ENCODE measurements around the gene GLIS1. TPM values are rescaled to one million over a fixed set of nuclear protein-coding genes. Genes with fewer than 3 reads are reported as not detected.

The GLIS1 gene
- total RNA-seq, 1 experiment from 2014 or later = 0.71 TPM

DNA sequence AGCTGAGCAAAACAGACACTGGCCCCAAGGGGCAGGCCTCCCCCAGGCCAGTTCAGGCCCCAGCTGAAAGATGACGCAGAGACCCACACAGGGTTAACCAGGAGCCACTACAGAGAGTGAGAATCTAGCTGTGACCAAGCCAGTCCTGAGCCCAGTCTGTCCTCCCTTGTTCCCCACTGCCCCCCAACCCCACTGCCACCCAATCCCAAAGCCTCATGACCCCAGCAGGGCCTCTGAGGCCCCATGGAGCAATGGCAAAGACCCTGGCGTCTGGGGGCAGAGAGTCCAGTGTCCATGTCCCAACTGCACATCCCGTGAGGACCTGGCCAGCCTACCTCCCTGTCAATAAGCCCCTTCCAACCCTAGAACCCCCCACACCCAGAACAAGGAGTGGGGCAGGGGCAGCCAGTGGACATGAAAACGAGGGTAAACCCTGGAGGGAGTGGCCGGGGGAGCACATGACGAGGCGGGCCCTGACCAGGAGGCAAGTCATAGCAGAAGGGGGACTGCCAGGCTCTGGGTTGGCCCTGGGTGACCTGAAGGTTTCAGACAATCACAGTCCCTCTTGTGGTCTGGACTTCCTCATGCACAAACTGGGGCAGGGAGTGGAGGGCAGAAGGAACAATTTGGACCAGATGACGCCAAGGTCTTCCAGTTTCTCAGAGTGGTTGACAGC is 100.5 kb downstream of the GLIS1 start:
- no peak for DNase-seq (ENCODE audit: low read depth)

DNA sequence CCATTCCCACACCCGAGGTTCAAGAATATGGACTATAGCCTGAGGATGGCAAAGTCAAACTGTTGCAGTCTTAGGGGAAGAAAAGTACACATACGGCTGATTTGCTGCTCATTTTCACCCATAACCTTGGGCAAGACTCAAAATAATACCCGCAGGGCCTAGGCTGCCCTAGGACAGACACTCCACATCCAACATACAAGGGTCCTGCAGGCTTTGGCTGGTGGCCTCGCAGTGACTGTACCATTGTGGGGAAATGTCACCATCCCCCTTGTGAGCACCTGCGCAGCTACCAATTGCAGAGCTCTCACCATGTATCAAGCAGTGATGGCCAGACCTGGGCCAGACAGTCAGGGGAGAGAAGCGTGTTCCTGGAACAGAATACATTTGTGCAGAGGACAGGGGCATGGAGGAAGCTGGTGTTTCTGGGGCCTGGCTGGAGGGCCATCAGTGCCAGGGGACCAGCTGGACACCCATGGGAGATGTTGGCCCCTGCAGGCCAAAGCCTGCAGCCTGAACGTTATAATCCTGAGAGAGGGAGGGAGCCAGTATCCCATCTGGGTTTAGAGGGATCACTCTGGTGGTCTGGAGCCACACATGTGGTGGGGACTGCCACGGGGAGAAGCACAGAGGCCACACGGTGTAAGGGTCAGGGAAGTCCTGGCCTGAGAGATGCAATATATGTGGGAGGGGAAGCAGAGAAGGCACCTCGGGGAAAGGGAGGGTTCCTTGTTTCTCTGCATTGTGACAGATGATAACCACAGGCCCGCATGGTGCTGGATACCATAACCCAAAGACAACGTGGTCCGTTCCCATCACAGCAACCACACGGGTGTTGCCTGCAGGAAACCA is 101.2 kb downstream of the GLIS1 start:
- DNase-seq (ENCODE audit: low read depth) = no peak

DNA sequence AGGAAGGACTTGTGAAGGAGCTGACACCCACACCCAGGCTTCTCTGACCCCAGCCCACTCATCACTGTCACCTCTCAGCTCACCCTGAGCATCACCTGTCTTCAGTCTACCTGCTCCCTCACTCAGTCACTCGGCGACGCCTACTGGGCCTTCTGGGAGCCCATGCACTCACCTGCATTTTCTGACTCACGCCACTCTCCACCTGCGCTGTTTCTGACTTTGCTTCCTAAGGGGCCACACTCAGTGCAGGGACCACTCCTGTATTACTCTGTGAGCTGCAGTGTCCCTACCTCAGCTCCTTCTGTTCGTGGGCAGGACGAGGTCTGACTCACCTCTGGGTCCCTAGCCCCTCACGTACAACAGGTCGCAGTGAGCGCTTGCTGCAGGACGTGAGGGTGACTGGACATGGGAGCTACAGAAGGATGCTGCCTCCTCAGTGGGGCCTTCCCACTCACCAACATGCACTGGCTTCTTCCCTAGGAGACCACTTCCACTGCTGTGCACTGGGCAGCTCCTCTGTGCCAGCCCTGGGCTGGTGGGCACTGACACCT is 102.3 kb downstream of the GLIS1 start:
- no peak for DNase-seq (ENCODE audit: low read depth)

DNA sequence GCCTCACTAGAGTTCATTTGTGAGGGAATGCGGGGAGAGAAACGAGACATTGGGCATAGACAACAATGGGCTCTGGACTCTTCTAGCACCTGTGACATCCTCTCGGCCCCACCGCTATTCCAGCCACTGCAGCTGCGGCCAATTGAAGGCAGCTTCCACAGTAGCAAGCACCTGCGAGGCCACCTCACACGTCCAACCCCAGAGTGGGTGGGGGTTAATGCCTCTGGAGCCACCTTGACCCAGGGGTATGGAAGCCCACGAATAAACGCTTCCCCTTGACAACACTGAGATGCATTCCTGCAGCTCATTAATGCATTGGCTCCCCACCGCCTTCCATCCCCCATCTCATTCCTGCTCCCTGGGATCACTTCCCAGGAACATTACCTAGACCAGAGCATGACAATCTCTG is 104.4 kb downstream of the GLIS1 start:
- no peak for DNase-seq (ENCODE audit: low read depth)

DNA sequence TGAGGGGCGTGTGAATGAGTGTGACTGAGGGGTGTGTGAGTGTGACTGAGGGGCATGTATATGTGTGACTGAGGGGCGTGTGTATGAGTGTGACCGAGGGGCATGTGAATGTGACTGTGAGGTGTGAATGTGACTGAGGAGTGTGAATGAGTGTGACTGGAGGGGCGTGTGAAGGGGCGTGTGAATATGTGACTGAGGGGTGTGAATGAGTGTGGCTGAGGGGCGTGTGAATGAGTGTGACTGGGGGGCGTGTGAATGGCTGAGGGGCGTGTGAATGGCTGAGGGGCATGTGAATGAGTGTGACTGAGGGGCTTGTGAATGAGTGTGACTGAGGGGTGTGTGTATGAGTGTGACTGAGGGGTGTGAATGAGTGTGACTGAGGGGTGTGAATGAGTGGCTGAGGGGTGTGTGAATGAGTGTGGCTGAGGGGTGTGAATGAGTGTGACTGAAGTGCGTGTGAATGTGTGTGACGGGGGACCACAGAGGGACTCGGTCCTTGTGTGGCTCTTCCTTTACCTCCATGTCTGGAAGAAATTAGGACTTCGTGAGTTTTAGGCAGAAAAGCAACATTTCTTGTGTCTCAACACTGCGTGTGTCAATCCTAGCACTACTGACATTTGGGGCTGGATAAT is 105.8 kb downstream of the GLIS1 start:
- DNase-seq (ENCODE audit: low read depth) = no peak

DNA sequence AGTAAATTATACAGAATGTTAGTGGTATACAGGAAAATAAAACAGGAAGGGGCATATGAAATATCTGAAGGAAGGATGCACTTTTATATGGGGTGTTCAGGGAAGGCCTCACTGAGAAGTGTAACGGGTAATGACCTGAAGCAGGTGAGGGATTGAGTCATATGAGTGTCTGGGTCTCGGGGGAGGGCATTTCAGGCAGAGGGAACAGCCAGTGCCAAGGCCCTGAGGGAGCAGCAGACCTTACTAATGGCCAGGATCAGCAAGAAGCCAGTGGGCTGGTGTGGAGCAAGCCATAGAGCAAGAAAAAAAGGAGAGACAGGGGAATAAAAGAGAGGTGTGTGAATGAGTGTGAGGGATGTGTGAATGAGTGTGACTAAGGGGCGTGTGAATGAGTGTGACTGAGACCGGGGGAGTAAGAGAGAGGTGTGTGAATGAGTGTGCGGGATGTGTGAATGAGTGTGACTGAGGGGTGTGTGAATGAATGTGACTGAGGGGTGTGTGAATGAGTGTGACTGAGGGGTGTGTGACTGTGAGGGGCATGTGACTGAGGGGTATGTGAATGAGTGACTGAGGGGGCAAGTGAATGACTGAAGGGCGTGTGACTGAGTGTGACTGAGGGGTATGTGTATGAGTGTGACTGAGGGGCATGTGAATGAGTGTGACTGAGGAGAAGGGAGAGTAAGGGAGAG is 107.2 kb downstream of the GLIS1 start:
- no peak for DNase-seq (ENCODE audit: low read depth)

DNA sequence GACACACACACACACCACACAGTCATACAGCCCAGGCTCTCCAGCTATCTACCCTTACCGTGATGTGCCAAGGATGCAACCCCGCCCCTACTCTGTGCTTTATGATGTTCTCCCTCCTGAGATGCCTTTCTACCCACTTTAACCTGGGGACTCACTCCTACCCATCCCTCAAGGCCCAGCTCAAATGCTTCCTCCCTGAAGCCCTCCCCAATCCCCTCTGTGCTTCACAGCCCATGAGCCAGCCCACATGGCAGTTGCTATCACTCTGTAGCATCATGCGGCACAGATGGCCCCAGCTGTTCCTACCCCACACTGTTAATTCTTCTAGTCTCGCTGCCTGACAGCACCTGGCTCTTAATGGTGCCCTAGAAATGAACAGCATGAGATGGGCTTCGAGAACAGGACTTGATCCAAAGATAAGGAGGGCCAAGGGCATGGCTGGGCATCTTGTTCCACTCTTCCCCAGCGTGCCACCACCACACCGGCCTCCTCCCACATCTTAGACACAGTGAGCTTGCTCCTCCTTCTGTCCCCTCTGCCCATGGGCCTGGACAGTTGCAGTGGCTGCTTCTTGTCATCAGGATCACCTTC is 109.8 kb downstream of the GLIS1 start:
- DNase-seq (ENCODE audit: low read depth) = no peak

DNA sequence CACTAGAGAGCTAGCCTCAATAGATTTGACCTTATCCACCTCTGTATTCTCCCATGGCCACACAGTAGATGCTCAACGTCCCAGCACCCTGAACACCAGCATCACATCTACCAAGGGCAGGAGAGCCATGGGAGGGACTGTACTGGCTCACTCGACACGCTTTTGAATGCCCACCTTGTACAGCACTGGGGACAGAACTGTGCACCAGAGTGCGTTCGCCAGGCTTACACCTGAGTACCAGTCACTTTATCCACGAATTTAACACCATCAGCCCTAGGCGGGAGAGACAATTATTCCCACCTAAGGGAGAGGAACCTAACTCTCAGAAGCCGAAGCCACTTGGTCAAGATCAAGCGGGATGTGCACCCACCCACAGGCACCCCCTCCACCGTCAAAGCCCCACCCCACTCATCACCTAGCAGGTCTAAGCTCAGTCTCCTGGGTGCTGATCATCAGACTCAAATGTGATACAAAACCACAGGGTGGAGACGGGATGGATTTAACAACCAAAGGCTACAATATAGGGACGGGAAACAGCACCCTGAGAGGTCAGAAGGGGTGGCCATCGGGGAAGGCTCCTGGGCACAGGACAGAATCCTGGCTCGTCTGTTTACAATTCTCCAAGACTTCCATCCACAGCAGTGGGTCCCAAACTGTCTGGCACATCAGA is 110.5 kb downstream of the GLIS1 start:
- no peak for DNase-seq (ENCODE audit: low read depth)

DNA sequence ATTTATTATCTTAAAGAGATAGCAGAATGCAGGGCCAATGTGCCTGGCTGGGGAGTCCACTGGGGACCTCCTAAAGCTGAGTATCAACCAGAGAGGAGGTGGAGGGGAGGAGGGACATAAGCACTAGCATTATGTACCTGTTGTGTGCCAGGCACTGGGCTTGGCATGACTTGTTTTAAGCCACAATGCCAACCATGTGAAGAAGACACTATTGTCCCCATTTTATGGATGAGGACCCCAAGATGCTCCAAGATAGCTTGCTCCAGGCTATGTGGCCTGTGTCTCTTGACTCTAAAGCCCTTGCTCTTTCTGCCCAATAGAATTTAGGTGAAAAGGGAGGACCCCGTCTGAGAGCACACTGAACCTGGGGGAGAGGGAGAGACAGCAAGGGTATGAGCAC is 111.3 kb downstream of the GLIS1 start:
- no peak for DNase-seq (ENCODE audit: low read depth)

DNA sequence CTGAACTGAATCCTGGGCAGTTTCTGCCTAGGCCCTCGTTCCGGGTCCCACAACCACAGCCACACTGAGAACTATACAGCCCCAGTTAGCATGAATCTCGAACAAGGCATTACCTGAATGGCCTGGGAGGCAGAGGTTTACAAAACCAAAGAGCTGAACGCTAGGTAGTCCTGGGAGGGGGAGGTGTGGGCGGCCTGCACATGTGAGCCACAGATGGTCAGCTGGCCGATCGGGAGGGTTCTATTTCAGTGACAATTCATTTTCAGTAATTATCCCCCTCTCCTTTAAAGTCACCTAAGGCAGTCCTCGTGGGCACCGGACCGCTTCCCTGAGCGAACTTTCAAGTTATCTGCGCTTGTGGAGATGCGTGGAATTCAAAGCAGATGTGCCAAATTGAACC is 111.9 kb downstream of the GLIS1 start:
- no peak for DNase-seq (ENCODE audit: low read depth)

DNA sequence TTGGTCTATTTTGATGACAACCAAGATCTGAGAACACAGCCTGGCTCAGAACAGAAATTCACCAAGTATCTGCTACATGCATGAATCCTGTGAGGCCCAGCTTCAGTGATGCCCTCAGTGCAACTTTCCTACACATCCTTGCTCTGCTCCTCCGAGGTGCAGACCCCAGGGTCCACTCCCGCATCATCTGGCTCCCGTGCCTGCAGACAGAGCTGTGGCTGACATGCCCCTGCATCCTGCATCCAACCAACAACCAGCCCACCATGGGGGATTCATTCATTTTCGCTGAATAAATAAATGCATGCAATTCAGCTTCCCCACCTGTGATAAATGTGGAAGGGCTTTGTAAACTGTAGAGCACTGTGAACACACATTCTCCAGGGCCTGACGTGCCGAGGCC is 112.3 kb downstream of the GLIS1 start:
- DNase-seq (ENCODE audit: low read depth) = no peak

DNA sequence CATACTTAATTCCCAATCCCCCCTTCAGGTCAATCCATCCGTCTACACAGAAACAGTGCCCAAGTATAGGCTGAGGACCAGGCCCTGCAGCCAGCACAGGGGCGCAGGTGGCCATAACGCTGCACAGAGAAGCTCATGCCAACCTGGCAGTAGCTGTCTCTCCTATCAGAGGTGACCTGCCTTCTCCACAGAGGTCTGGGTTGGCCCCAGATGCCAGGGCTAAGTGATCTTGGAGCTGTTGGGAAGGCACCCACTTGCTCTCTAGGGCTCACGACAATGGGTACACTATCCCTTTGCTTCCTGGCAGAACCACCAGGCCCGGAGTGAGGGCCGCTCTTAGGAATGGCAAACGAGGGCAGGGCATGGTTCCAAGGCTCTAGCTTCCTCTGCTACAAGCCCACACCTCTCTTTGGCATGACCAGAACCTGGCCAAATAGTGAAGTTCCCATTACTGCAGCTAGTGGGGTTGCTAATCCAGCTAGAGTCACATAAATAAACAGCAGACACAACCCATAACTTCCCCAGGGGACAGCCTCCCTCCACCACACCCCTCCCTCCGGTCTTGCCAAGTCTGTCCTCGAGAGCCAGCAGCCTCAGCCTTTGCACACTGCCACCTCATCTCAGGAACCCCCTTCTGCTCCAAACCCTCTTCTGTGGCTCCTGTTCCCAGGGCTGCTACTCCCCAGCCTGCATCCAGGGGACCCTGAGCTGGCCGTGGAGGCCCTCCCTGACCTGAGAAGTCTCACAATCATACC is 113.0 kb downstream of the GLIS1 start:
- no peak for DNase-seq (ENCODE audit: low read depth)

DNA sequence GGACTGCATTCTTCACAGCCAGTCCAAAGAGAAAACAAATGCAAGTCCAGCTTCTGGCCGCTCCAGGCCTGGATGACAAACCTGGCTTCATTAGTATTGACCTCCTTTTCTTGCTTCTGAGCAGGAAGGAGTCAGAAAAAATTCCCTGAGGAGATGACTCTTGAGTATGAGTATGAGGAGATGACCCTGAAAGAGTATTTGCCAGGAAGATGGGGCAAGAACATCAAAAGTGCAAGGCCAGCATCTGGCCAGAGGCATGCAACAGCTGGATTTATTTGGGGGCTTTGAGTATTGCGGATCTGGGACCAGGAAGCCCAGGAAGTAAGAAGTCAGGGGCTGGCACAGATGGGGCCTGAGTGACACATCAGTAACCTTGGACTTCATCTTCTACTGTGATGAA is 113.9 kb downstream of the GLIS1 start:
- DNase-seq (ENCODE audit: low read depth) = no peak

DNA sequence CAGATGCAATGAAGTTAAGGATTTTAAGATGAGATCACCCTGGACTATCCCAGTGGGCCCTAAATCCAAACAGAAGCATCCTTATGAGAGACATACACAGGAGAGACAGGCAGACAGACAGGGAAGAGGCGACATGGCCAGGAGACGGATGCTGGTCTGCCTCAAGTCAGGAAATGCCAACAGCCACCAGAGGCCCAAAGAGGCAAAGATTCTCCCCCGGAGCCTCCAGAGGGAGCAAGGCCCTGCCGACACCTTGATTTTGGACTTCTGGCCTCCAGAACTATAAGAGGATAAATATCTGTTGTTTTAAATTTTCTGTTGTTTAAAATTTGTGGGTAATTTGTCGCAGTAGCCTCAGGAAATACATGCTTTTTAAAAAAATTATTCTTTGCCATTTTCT is 116.4 kb downstream of the GLIS1 start:
- DNase-seq (ENCODE audit: low read depth) = no peak

DNA sequence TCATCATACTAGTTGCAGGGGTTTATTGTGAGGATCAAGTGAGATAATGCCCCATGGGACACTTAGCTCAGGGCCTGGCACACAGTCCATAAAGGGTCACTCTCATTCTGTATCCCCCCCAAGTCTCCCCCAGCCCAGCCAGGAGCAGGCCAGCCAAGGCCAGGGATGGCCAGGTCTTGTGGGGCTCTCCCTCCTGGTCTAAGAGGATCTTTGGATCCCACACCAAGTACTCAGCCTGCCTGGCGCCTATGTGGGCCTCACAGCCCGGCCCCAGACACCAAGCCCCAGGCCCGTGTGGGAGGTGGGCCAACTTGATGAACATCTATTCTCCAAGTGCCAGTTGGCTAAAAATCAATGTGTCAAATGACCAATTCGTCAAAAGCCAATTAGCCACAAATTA is 117.8 kb downstream of the GLIS1 start:
- no peak for DNase-seq (ENCODE audit: low read depth)

DNA sequence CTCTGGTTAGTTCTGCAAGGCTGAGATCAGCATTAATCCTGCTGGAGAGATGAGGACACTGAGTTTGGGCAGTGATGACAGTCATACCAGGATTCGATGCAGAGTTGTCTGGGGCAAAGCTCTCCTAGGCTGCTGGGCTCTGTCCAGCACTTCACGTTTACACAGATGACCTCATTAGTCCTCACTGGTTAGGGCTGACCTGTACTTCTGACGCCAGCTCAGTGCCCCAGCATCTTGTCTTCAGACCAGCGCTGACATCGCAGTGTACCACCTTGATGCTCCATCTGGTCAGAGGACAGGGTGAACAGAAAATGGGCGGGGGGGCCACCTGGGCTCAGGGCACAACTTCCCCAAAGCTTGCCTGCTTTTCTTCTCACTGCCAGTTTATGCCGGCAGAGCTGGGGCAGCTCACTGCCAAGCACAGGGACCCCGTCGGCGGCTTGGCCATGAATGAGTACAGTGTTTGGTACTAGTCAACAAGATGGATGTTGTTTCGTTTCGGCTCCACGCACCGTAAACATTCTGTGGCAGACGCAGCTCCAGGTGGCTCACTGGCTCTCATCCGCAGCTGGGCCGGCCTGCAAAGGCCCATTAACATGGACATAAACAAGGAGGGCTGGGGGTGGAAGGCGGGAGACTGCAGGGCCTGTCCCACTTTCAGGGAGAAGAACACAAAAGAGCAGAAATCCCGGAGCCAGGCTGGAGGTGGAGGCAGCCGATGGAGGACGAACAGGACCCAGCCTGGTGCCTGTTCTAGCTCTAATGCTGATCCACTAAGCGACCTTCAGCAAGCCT is 118.7 kb downstream of the GLIS1 start:
- DNase-seq (ENCODE audit: low read depth) = no peak

DNA sequence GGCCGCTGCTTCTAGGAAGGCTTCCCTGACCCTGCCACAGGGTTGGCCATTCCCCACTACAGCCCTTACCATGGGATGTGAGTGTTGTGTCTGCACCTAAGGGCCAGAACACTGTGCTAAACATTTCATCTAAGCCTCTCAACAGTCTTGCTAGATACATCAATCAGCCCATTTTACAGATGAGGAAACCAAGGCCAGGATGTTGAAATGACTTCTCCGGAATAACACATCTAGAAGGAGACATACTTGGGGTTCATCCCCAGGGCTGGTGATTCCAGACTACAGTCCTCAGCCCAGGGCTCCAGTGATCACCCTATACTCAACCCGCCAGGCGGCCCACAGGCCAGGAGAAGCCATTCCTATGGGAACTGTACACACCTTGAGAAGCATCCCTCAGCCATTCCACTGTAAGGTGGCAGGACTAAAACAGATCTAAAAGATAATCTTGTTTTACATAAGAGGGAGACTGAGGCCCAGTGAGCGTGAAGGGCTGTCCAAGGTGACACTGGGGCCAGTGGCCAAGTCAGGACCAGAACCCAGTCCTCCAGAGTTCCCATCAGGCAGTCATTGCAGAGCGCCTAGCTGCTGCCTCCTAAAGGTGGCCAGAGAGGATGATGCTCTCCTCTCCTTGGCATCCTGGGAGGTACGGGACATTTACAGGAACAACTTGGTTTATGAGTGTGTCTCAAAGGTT is 119.5 kb downstream of the GLIS1 start:
- DNase-seq (ENCODE audit: low read depth) = no peak

All from HT1080 (cell line).